ENCODE measurements around the gene RPLP1.

RPLP1 gene

GRCh38 chr15:69499521-69500211 lies 47.0 kb downstream of the RPLP1 start:
- DNase-seq, result peak; percentile 28

- DNase-seq, result no peak
These were observed 47.7 kb downstream of the RPLP1 start for GRCh38 chr15:69500339-69500738.

- DNase-seq, result no peak
These were observed 48.8 kb downstream of the RPLP1 start for GRCh38 chr15:69501456-69501855.

- DNase-seq, result no peak
These were observed 49.9 kb downstream of the RPLP1 start for GRCh38 chr15:69502470-69503045.

GRCh38 chr15:69504352-69505040 lies 51.9 kb downstream of the RPLP1 start:
- no peak for DNase-seq
